HG02610 (cell line): ENCODE measurements around the gene SSTR3.
"Not testable (repeated sequence)": the region's sequence is repeated elsewhere in the genome, so short reads cannot be mapped to it uniquely, and the experiment has no call there.

ENCODE experiments used
- ATAC-seq: cut with Tn5 transposase; IDR thresholded peaks from one replicate; pipeline ENCODE4 v1.9.1; 2021; ENCODE audit warnings: mild to moderate bottlenecking, moderate library complexity; ENCODE audit not compliant: unreplicated experiment

The SSTR3 gene

DNA sequence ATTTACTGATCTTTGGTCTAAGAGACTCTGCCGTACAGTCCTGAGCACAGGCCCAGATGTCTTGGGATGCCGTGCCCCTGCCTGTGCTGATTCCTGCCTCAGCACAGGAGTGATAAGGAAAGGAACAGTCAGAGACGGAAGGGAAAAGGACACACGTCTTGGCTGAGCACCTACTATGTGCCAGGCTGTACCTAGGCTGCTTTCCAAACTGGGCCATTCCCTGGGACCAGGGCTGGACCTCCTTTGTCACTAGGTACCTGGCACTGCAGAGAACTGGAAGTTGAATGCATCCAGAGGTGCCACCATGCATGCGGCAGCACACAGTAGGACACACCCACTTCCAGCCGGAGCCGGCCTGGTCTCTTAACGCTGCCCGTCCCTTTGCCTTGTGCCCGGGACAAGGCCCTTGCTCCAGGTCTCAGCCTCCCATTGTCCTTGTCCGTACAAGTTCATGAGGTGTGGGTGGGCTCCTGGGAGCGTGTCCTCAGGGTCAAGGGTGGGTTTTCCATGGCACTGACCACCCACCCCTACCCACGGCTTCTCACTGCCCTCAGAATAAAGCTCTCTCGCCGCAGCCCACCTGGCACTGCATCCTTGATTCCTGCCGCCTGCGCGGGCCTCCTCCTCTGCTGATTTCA is 1.1 kb upstream of the SSTR3 start:
- no peak for ATAC-seq

DNA sequence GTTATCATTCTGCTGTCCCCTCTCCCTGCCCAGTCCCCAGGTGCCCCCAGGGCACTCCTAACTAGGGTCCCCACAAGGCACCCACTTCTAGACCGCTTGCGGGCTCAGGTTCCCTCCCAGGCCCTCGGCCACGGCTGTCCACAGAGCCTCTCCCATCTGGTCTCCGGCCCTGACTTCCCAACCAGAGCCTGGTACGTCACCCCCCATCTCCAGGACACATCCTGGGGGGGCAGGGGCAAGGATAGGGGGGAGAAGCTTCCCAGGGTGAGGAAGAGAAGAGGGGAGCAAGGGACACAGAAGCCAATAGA is 457 bp downstream of the SSTR3 start:
- no peak for ATAC-seq

DNA sequence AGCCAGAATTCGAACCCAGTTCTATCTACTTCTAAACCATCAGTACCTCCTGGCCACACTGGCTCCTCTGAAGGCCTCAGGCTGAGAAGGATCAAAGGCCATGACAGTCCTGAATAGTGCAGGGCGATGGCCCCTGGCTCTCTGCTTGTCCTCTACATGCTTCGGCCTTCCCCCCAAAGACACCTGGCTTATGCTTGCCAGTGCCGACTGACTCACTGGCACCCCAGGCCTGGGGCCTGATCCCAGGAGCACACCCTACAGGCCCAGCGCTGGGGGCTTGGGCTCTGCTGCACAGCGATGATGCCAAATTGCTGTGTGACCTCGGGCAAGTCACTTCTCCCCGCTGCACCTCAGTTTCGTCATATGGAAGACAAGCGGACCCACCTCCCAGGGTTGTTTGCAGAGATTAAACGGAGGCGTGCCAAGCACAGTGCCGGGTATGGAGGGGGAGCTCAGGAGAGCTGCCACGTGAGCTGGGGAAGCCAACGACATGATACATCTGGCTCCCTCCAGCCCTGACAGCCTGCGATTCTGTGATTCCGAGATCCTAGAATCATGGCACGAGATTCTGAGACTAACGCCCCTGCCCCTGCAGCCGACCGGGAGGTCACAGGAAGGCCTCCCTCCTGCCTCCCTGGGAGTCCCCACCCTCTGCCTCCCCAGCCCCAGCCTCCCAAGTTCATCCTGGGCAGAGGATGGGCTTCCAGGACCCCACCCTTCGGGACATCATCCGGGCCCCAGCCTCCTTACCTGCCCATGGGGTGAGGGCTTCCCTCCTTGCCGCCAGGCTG is 1.0 kb downstream of the SSTR3 start:
- ATAC-seq: no peak

DNA sequence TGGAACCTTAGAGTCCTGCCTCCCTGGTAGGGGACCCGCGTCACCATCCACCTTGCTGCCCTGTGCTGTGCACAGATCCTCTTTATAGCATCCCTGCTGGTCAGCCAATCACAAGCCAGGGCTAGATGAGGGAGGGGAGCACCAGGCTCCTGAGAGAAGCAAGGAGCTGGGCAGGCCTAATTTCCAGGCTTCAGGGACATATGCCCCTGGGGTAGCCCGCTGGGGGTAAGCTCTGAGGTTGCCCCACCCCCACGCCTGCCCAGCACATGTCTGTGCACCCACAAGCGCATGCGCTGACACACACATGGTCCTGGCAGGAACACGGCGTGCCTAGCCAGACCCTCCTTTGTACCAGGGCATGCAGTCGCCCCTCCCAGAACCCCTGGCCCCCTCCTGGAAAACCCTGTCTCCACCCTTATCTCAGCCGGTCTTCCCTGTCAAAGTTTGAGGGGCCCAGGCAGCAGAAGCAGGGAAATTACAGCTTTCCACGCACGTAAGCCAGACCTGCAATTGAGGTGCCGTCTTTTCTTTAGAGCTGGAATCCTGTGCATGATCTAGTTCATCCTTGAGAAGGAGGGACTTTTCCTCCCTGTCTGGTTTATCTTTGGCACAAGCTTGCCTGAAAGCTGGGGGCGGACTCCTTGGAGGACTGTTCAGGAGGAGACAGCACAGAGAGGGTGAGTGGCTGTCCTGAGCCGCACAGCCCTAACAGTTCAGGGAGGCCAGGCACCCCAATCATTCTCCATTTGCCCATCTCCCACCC is 2.1 kb downstream of the SSTR3 start:
- ATAC-seq: no peak

DNA sequence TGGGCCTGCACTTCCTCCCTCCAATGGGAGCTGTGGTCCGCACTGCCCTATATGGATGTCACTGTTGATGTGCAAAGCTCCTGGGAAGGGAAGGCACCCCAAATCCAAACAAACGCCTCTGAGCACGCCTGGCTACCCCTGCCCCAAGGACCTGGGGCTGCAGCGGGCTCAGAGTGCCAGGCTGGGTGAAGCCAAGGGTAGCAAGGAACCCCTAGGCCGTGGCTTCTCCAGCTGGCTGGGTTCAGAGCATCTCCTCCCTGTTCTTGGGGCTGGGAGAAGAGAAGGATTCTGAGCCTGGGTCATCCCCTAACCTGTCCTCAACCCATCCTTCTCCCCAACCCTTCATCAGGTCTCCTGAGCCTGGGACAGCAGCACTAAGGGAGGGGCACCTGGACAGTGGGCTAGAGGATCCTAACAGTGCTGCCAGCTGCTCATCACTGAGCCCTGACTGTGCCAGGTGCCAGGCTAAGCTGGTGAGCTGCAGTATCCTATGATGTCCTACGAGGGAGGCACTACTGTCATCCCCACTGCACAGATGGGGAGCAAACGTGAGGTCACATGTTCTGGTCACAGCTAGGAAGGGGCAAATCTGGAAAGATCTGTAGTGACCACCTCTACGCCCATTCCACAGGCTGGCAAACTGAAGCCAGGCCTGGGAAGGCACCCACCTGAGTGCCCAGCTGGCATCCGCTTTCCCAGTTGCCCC is 3.0 kb downstream of the SSTR3 start:
- no peak for ATAC-seq

DNA sequence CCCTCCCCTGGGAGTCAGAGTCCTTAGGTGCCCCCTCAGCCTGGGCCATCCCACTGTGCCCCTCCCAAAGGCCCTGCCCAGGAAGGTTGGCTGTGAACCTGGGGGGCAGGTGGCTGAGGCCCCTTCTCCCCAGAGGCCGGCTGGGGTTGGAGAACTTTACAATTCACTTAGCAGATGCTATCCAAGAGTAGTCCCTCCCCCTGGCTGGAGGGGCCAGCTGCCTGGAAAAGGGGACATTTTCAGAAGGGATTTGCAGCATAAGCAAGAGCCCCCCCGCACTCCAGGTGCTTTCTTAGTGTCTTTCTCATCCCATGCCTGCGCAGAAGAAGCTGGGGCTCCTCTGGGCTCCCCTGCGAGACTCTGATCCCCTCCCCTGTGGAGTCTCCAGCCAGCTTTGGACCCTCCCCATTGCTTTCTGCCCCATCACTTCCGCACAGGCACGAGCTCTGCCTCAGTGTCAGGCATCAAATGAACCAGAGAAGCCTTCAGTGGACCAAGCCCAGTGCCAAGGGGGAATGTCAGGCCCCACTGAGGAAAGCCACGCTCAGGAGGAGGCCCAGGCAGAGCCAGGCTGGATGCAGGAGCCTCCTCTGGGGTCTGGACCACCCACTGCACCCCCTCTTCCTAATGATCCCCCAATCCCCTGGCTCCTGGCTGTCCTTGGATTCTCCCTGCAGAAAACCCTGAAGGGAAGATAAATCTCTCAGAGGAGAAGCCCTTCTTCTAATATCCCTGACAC is 3.7 kb downstream of the SSTR3 start:
- no peak for ATAC-seq

DNA sequence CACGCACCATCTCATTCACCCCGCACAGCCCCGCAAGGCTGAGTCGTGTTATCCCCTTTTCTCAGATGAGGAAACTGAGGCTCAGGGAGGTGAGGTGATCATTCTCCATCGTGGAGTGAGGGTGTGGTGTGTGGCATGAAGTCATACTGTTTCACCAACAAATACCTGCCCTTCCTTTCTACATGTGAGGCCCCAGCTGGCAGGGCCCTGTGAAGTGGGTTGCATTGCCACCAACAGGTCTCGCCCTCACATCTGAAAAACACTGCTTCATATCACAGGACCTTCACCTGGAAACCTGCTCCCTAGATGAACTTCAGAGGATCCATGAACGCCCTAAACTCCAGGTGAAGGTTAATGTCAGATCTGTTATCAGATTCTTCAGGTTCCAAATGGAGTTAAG is 4.3 kb downstream of the SSTR3 start:
- no peak for ATAC-seq

DNA sequence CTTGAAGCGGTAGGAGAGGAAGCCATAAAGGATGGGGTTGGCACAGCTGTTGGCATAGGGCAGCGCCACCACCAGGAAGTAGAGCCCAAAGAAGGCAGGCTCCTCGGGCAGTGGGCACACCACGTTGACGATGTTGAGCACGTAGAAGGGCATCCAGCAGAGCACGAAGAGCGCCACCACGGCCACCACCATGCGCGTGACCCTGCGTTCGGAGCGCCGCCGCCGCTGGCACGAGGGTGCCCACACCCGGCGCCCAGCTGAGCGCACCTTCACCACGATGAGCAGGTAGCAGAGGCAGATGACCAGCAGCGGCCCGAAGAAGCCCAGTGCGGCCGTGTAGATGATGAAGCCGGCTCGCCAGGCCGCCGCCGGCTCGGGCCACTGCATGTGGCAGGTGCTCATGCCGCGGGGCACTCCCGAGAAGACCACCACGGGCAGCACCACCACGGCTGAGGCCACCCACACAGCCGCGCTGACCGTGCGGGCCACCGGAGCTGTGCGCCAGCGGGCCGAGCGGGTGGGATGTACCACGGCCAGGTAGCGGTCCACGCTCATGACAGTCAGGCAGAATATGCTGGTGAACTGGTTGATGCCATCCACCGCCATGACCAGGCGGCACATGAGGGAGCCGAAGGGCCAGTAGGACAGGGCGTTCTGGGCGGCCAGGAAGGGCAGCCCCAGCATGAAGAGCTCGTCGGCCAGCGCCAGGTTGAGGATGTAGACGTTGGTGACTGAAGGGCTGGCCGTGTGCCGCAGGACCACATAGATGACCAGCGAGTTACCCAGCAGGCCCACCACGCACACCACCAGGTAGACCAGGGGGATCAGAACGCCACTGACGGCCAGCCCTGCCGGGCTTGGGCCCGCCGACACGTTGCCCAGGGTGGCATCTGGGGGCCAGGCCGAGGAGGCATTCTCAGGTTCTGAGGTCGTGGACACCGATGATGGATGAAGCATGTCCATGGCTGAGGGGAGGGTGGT is 5.1 kb downstream of the SSTR3 start:
- ATAC-seq: no peak

DNA sequence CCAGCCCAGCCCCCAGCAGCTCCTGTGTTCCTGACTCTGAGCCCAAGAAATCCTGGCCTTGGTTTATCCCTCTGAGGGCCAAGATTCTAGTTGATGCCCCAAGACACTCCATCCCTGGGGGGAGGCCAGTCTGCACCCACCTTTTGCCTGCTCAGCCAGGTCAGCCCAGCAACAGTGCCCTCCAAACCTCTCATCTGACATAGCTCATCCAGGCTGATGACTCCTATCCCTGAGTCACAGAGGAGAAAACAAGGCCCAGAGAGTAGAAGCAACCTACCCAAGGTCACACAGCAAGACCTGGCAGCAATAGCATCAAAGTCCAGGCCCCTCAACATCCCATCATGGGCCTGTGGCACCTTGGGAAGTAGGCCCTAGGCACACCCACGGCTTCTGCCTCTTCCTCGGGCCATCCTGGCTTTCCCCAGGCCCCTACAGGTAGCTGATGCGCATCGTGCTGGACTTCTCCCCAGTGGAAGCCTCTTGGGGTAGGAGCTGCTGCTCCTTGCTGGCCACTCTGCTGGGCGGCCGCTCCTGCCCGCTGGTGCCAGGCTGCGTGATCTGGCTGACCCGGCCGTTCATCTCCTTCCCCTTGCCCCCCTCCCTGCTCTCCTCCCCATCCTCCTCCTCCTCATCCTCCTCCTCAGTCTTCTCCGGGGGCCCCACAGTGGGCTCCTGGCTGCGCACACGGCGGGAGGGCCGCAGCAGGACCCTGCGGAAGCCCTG is 6.0 kb downstream of the SSTR3 start:
- no peak for ATAC-seq

DNA sequence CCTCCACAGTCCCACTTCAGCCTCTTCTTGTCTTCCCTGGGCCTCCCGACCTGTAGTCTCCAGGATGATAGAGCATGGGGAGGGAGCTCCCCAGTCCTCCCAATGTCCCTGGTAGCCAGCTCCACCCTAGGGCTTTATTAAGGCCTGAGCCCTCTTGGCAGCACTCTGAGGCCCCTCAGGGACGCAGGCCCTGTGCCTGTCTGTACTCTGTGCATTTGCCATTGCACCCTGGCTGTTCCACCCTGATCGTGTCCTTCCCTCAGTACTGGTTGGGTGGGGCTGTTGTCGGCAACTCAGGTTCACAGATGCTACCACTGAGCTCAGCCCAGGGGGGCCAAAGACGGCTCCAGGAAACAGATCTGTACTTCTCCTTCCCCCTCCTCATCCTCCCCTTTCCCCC is 7.2 kb downstream of the SSTR3 start:
- no peak for ATAC-seq

DNA sequence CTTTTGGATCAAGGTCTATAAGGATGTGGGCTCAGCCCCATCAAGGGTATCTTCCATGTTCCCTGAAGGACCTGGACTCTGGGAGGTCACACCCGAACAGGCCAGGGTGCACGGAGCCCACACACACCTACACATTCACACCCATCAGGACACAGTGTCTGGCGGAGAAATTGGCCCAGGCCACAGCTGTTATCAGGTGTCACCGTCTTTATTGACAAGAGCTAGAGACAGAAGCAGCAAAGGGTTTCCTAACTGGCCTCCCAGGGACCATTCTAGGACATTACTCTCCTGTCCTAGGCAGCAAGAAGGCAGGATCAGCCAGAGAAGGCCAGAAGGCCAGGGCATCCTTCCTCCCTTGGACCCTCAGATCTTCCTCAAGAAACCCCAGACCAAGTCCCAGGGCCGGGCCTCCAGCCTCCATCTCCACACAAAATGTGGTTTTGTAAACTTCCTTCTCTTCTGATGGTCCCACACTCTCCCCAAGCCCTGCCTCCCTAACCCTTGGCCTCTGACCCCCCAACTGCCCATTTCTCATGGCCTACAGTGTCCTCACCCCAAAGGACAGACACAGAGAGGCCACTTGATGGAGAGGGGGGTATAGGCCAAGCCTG is 8.1 kb downstream of the SSTR3 start:
- no peak for ATAC-seq

DNA sequence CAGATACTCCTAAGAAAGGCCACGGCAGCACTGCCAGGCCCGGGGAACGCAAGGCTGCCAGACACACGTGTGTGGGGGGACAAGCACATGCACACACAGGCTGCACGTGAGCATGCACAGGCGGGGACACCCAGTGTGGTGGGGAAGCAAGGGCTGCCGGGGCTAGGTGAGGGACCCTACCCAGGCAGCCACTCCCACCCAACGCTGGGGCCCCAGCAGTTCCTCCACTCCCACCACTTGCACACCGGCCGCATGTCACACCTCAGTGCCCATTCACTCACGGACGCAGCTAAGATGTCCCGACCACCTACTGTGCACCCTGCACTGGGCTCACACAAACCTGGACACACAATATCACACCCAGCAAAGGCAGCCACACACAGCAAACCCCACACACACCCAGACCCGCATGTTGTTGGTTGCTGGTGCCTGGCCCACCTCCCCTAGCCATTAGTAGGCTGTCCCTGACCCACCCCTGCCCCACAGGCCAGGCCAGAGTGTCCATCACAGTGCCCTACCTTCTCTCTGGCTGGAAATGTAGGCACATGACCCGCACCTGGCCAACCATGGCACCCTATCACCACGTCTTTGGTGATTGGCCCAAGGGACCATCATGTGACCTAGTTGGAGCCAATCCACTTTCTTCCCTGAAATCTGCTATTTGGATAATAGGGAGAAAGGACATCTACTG is 8.8 kb downstream of the SSTR3 start:
- ATAC-seq: no peak

DNA sequence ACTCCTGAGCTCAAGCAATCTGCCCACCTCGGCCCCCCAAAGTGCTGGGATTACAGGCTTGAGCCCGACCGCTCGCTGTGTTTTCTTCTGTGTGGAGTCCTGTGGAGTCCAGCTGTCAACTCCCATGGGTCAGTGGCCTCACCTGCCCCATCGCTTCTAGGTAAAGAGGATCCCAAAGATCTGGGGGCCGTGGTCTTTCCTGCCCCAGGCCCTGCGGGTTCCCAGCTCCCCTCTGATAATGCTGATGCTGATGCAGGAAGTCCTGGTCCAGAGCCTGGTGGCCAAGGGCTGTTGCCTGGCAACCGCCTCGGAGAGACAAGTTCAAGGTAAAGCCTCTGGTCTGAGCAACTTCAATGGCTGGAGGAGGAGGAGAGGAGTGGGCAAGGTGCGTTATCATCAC is 9.6 kb downstream of the SSTR3 start:
- no peak for ATAC-seq

DNA sequence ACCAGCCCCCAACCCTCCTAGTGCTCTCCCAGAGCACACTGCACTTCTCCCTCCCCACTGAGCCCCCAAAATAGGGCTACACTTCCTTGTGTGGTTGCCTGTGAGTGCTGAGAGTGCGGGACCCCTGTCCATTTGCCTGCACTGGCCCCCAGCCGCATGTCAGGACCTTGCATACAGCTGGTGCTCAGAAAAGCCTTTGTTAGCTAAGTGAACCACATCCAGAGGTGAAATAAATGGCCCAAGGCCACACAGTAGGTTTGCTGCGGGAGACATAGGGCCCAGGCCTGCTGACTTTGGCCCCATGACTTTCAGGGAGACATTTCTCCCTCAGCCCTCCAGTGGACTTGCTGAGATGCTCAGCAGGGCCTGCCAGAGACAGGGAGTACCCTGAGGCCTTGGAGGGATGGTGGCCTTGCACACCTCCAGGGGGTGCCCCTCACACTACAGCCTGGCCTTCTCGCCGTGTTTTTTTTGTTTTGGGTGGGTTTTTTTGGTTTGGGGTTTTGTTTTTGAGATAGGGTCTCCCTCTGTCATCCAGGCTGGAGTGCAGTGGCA is 10.2 kb downstream of the SSTR3 start:
- no peak for ATAC-seq

DNA sequence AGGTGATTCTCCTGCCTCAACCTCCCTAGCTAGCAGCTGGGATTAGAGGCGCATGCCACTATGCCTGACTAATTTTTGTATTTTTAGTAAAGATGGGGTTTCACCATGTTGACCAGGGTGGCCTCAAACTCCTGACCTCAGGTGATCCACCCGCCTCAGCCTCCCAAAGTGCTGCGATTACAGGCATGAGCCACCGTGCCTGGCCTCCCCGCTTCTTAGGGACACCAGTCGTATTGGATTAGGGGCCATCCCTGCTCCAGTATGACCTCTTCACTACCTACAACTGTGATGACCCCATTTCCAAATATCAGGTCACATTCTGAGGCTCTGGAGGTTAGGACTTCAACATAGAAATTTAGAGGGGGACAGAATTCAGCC is 10.8 kb downstream of the SSTR3 start:
- not testable (repeated sequence) for ATAC-seq

DNA sequence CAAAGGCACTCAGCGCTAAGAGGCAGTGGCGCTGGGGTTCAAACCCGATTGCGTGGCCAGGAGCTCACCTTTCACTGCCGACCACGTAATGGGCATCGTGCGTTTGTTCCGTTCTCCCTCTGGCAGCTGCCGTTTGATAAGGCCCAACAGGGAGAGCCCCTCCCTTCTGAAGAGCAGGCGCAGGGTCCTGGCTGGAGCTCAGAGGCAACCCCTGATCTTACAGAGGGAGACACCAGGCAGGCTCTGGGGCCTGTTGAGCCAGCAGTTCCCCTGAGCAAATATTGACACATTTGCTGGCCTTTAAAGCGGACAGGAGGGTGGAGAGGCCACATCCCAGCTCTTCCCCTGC is 12.5 kb downstream of the SSTR3 start:
- no peak for ATAC-seq

DNA sequence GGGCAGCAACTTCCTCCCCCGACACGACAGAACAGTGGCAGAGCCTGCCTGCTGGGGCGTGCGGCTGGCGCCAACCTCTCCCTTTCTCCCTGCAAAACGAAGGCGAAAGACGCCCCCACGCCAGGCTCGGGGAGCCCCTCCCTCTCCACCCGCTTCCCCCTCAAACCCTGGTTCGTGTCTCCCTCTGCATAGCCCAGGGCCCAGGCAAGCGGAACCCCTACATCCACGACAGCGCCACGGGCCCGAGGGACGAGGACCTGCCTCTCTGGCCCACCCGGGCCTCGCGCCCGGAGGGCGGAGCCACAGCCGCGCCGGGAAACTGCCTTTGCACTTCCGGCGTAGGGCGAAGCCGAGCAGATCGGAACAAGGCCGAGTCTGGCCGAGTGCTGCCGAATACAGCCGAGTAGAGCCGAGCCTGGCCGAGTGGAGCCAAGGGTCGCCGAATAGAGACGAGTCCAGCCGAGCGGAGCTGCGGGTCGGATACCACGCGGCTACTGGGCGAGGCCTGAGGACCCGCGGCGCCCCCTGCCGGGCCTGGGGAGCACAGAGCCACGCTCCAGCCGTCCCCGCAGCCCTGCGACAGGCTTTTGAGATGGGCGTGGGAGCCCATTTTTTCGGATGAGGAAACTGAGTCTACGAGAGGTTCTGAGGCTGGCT is 13.0 kb downstream of the SSTR3 start:
- ATAC-seq: peak; percentile 89
